Testis (tissue), 2 donors: Measurements from ENCODE around the gene DRGX.

ENCODE experiments used
- POLR2A ChIP-seq: fragments of 450-650 bp; IDR thresholded peaks from one replicate; pipeline ENCODE4 v1.6.1; 2017; ENCODE audit warnings: antibody characterized with exemption, mild to moderate bottlenecking, moderate library complexity
- TF ChIP-seq, protein P1 (sequence below), 3 experiments: fragments of 450-650 bp in 2 of 3; fragments of 200-600 bp in 1 of 3; sonication (generic) in 1 of 3; IDR thresholded peaks; one replicate each; pipeline ENCODE4 v1.5.1; 2016 to 2019; ENCODE audit warnings: antibody characterized with exemption in 3 of 3, mild to moderate bottlenecking in 2 of 3, moderate library complexity in 1 of 3

DNA sequence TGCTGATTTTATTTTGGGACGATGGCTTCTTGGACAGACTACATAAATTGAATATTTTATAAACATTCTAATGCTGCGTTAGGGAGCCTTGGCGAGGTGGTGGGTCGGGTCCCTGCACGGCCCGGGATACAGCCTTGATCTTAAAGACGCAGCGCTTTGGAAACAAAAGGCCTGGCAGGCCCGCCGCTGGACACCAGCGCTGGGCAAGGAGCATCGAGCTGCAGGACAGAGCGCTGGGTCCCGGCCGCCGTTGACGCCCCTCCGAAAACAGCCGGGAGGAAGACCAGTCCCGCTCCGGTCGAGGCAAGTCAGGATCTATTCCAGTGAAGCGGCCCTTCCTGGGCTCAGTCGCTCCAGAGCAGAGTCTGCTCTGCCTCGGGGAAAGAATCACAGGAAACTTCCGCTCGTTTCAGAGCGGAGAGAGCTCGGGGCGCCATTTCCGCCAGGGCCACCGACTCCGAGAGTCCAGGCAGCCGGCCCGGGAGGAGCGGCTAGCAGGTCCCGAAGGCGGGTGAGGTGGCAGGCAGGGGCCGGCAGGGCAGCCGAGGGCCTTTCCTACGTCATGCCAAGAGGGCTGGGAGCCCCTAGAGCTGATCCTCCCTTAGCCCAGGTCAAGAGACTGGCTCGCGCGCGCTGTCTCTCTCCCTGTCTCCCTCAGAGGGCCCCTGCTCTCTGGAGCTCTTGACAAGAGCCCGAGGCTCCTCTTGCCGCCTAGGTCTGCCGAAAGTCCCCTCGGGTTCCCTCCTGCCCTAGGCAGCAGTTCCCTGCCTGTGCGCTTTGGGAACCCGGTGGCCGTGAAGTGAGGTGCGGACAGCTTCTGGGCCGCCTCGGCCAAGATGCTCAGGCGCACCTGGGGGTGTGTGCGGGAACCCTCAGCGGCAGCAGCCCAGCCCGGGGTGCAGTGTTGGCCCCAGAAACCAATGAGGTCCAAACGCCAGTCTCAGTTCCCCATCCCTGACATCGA is 1.4 kb upstream of the DRGX start:
- TF ChIP-seq, protein P1, sequence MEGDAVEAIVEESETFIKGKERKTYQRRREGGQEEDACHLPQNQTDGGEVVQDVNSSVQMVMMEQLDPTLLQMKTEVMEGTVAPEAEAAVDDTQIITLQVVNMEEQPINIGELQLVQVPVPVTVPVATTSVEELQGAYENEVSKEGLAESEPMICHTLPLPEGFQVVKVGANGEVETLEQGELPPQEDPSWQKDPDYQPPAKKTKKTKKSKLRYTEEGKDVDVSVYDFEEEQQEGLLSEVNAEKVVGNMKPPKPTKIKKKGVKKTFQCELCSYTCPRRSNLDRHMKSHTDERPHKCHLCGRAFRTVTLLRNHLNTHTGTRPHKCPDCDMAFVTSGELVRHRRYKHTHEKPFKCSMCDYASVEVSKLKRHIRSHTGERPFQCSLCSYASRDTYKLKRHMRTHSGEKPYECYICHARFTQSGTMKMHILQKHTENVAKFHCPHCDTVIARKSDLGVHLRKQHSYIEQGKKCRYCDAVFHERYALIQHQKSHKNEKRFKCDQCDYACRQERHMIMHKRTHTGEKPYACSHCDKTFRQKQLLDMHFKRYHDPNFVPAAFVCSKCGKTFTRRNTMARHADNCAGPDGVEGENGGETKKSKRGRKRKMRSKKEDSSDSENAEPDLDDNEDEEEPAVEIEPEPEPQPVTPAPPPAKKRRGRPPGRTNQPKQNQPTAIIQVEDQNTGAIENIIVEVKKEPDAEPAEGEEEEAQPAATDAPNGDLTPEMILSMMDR (IDR thresholded peaks at IDR 0.05), result no peak
- no peak for TF ChIP-seq POLR2A
